GM19372 (cell line): ENCODE measurements around the gene CLN5.
"Not testable (repeated sequence)": the region's sequence is repeated elsewhere in the genome, so short reads cannot be mapped to it uniquely, and the experiment has no call there.

ENCODE experiments used
- ATAC-seq: cut with Tn5 transposase; IDR thresholded peaks from one replicate; pipeline ENCODE4 v1.9.1; 2021; ENCODE audit warnings: mild to moderate bottlenecking, low read depth, moderate library complexity; ENCODE audit not compliant: unreplicated experiment

Gene CLN5

GRCh38 chr13:76974618-76974975, 17.3 kb upstream of the CLN5 start:
- ATAC-seq: no peak

DNA sequence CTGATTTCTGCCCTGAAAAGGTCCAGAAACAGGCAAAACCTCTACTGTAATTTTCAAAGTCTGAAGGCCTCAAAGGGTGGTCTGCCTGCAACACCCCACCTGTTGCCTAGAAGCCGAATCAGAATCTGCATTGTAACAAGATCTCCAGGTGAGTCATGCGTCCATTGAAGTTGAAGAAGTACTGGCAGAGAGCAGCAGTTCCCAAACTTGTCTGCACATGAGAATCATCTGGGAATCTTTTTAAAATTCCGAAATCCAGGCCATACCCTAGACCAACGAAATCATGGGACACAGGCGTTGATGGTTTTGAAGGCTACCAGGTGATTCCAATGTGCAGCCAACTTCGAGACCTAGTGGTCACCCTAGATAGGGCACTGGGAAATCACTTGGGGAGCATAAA, 16.0 kb upstream of the CLN5 start:
- no peak for ATAC-seq

DNA sequence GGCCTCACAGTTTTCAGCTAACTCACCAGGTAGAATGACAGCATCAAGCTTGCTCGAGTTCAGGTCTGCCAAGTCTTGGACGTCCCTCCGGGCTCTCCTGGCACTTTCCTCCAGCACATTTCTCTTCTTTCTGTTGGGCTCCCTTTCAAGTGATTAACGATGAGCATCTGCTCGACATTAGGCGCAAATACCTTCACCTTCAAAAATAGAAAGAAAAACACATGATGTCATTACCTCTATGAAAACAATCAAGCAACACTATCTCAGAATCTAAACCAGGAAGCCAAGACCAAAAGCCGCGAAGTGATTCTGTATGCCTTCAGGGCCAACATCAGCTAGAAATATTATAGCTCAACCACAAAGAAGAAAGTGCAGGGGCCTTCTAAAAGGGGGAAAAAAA, 15.4 kb upstream of the CLN5 start:
- no peak for ATAC-seq

GRCh38 chr13:76976929-76977328, 15.0 kb upstream of the CLN5 start:
- ATAC-seq: no peak

GRCh38 chr13:76980075-76980718, 11.7 kb upstream of the CLN5 start:
- peak; percentile 100 for ATAC-seq

DNA sequence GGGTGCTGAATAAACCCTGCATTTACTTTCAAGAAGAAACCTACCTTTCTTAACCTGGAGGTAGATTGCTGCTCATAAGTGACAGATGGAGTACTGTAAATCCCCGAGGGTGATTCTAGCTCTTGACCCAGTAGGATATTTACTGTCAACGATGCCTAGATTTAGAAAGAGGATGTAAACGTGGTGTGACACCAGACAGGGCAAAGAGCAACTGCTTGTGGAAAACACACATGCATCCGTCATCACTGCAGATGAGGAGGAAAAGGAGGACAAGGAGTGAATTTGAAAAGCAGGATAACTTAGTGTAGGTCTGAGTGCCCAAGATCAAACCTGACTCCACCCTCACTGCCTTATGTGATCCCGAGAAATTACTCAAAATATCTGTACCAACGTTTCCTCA, 9.8 kb upstream of the CLN5 start:
- ATAC-seq: no peak

DNA sequence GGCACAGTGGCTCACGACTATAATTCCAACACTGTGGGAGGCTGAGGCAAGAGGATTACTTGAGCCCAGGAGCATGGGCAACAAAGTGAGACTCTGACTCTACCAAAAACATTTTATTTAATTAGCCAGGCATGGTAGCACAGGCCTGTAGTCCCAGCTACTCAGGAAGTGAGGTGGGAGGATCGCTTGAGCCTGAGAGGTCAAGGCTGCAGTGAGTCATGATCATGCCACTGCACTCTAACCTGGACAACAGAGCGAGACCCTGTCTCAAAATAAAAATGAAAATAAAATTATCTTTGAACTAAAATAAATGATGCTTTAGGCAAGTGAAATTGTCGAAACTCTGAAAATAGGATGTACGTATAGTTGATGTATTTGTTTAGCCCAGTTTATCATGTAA, 8.2 kb upstream of the CLN5 start:
- no peak for ATAC-seq

- peak; percentile 33 for ATAC-seq
These were observed 467 bp upstream of the CLN5 start for GRCh38 chr13:76991432-76991795.

- ATAC-seq: peak; percentile 1
These were observed 694 bp downstream of the CLN5 start for GRCh38 chr13:76992548-76993001.

DNA sequence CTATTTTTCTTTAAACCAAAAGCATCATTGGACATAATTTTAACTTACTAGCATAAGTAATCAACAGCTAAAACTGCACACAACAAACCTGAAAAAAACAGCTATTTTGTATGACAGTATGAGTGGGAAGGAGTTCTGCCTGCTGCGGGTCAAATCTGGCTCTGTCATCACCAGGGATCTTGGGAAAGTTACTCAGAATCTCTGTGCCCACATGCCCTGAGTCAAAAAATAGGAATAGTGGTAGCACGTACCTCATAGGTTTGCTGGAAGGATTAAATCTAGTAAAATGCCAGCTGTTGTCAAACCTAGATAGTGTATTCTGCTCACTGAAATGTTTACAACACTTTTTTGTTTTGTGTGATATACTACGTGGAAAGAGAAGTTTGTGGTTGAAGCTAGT, 1.1 kb downstream of the CLN5 start:
- ATAC-seq: no peak

DNA sequence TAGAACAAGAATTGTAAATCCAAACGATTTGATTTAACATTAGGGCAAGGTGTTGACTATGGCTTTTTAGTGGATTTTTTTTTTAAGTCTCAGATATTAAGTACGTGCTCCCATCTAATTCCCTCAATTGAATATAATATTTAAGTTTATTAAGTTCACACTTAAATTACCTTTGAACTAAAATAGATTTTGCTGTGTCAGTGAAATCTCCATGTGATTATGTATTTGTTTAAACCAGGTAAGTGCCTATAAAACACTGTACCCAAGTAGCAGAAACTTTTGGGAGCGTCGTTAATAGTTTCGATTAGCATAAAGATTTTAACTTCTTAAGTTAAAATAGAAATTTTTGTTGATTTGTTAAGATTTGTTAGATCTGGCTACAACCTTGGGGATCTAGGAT, 1.6 kb downstream of the CLN5 start:
- no peak for ATAC-seq

GRCh38 chr13:76994281-76994680, 2.4 kb downstream of the CLN5 start:
- no peak for ATAC-seq

- no peak for ATAC-seq
These were observed 8.6 kb downstream of the CLN5 start for GRCh38 chr13:77000475-77000874.

DNA sequence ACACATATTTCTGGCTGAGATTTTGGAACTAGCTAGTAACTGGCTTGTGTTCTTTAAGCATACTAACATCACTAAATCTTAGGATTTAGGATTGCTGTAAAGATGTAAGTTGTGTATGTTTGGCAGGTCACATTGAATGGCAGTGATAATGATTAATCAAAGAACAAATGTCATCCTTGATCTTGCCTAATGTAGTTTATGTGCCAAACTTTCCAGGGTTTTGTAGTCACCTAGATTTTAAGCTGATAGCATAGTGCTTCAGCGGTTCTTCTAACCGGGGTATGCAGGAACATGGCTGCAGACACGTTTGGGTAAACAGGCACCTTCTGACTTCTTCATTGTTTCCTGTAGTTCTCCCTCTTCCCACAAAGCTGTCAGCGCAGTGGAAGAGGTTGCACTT, 9.7 kb downstream of the CLN5 start:
- ATAC-seq: no peak

DNA sequence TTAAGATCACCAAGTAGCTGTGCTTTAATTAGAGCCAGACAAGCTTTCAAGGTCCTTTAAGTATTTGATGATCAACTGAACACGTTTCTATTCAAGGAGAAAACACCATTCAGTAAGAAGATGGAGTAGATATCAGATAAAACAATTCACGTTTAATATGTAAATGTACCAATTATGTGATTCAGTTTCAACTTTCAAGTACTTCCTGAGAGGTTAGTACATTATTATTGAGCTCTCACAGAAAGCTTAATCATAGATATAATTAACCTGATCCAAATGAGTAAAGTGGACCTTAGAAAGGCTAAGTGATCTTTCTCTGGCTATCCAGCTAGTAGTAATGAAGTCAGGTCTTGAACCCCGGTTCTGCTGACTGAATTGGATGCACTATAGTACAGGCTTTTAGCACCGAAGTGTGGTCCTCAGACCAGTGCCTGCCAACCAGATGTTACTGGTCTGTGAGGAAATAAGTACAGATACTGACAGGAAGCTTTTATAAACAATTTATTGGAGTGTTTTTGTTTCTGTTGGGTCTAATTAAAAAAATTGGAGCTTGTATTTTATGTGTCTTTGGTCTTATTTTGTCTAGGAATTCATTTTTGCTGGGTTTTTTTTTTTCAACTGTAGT, 10.2 kb downstream of the CLN5 start:
- ATAC-seq: no peak

GRCh38 chr13:77002590-77003190, 10.8 kb downstream of the CLN5 start:
- ATAC-seq: no peak

DNA sequence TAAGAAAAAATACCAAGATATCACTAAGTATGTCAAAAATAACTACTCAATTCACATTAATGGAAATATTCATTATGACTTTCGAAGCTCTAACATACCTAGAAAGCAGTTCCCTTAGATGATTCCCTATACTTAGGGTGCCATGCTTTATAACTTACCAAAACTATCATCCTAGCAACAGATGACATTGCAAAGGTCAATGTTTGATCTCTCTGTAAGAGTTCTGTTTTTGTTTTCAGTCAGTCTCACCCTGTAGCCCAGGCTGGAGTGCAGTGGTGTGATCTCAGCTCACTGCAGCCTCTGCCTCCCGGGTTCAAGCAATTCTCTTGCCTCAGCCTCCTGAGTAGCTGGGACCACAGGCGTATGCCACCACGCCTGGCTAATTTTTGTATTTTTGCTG, 16.5 kb downstream of the CLN5 start:
- not testable (repeated sequence) for ATAC-seq

GRCh38 chr13:77009011-77009410, 17.1 kb downstream of the CLN5 start:
- ATAC-seq: no peak

GRCh38 chr13:77009719-77010118, 17.8 kb downstream of the CLN5 start:
- not testable (repeated sequence) for ATAC-seq

DNA sequence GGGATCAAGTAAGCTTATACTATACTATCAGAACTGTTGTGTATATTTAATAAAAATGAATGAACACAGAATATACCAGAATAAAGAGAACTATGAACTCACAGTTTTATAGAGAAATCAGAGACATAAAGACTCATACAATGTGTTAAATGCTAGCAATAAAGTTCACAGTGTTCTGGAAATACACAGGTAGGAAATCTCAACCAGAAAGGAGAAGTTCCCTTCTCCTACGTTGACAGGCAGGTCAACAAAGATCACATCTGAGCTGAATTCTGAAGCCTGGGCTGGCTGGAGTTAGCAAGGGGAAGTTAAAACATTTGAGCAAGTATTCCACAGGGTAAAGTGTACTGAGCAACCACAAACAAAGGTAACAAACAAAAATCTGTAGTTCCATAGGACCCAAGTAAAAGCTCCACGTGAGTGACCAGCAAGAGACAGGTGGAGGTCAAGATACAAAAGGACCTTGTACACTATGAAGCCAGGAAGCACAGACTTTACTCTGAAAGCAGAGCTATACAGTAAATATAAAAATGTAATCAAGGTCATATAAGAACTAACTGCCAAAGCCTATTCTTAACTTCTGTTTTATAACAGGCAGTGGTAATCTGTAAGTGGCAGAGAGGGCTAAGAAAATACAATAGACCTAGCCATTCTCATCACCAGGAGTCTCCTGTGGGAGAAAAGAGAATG, 22.1 kb downstream of the CLN5 start:
- ATAC-seq: no peak

DNA sequence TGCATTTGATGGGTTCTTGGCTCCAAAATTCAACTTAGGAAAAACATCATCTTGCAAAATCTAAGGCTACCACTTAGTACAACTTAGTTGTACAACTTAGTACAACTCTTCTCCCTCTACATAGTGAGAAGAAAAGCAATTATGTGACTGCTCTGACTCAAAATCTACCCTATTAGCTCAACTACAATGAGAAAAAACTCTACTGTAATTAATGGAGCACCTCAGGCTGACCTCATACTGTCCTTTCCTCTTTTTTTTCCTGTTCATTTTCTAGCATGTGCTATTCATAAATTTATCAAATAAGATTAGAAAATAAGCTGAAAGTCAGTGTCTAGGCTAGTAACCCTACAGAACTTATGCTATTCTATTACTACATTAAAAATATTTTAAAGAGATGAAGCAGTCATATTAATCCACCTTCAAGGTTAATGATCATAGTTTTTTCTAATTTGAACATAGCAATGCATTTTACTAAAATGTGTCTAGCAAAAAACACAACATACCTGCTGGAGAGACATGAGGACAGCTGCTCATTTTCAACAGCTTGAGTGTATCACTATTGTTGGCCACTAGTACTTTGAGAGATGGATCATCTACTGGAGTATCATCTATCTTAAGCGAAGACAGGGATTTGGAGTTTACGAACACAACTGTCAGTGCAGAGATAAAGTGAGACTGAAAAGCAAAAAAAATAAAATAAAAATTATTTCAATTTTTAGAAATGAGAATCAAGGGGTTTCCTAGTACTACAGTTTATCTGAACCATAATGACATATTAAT, 23.2 kb downstream of the CLN5 start:
- no peak for ATAC-seq
